H9 (cell line): Measurements from ENCODE around the gene UCKL1. TPM values are rescaled to one million over a fixed set of nuclear protein-coding genes. Genes with fewer than 3 reads are reported as not detected.

Experiments used
- DNase-seq: peaks from one replicate; pipeline ENCODE4 v3.0.0-alpha.2; 2017
- H2AFZ ChIP-seq: one replicate; pipeline ENCODE4 v1.6.1; 2013; ENCODE audit warnings: mild to moderate bottlenecking, low read length, control low read depth, moderate library complexity
- H2AK5ac ChIP-seq: 2 replicates; pipeline ENCODE4 v1.6.1; 2013; ENCODE audit warnings: low read length, control low read depth, mixed read lengths; ENCODE audit not compliant: insufficient read length
- H2BK120ac ChIP-seq: one replicate; pipeline ENCODE4 v1.6.1; 2013; ENCODE audit warnings: low read depth, mild to moderate bottlenecking, low read length, control low read depth, inconsistent platforms; ENCODE audit not compliant: poor library complexity, severe bottlenecking
- H2BK12ac ChIP-seq: 2 replicates; pipeline ENCODE4 v1.6.1; 2013; ENCODE audit warnings: low read length, control low read depth, mixed read lengths, low read depth; ENCODE audit not compliant: insufficient read length
- H2BK15ac ChIP-seq: 2 replicates; pipeline ENCODE4 v1.6.1; 2013; ENCODE audit warnings: low read depth, low read length, control low read depth
- H2BK20ac ChIP-seq: one replicate; pipeline ENCODE4 v1.6.1; 2013; ENCODE audit warnings: low read depth, mild to moderate bottlenecking, low read length, control low read depth, inconsistent platforms; ENCODE audit not compliant: poor library complexity, severe bottlenecking
- H2BK5ac ChIP-seq: 2 replicates; pipeline ENCODE4 v1.6.1; 2013; ENCODE audit warnings: low read length, control low read depth, mixed read lengths; ENCODE audit not compliant: insufficient read length
- H3K14ac ChIP-seq: 2 replicates; pipeline ENCODE4 v1.6.1; 2013; ENCODE audit warnings: low read length, control low read depth; ENCODE audit not compliant: insufficient read depth
- H3K18ac ChIP-seq: 2 replicates; pipeline ENCODE4 v1.6.1; 2013; ENCODE audit warnings: low read depth, mild to moderate bottlenecking, mixed read lengths, low read length, control low read depth; ENCODE audit not compliant: insufficient read length
- H3K23ac ChIP-seq: 2 replicates; pipeline ENCODE4 v1.6.1; 2013; ENCODE audit warnings: low read length, control low read depth, mixed read lengths, low read depth; ENCODE audit not compliant: insufficient read length
- H3K23me2 ChIP-seq: 2 replicates; pipeline ENCODE4 v1.6.1; 2013; ENCODE audit warnings: low read depth, mild to moderate bottlenecking, mixed read lengths, low read length, control low read depth; ENCODE audit not compliant: insufficient read length, poor library complexity, severe bottlenecking
- H3K27ac ChIP-seq: 2 replicates; pipeline ENCODE4 v1.5.1; 2013; ENCODE audit warnings: low read length, control low read depth, mixed read lengths, low read depth; ENCODE audit not compliant: insufficient read length
- H3K27me3 ChIP-seq: 2 replicates; pipeline ENCODE4 v1.6.1; 2013; ENCODE audit warnings: low read length, control low read depth, inconsistent platforms; ENCODE audit not compliant: insufficient read depth
- H3K4ac ChIP-seq: 2 replicates; pipeline ENCODE4 v1.6.1; 2013; ENCODE audit warnings: low read depth, mild to moderate bottlenecking, control low read depth, inconsistent platforms, low read length, moderate library complexity
- H3K4me1 ChIP-seq: 2 replicates; pipeline ENCODE4 v1.6.1; 2013; ENCODE audit warnings: low read length, control low read depth, inconsistent platforms; ENCODE audit not compliant: insufficient read depth
- H3K4me2 ChIP-seq: 2 replicates; pipeline ENCODE4 v1.6.1; 2013; ENCODE audit warnings: low read length, control low read depth, mixed read lengths; ENCODE audit not compliant: insufficient read length, insufficient read depth
- H3K56ac ChIP-seq: 2 replicates; pipeline ENCODE4 v1.6.1; 2013; ENCODE audit warnings: low read depth, mild to moderate bottlenecking, mixed read lengths, low read length, control low read depth; ENCODE audit not compliant: insufficient read length
- H3K79me1 ChIP-seq: 2 replicates; pipeline ENCODE4 v1.6.1; 2013; ENCODE audit warnings: low read depth, mild to moderate bottlenecking, moderate library complexity, low read length, control low read depth, inconsistent platforms; ENCODE audit not compliant: insufficient read depth, poor library complexity, severe bottlenecking
- H3K79me2 ChIP-seq: 2 replicates; pipeline ENCODE4 v1.6.1; 2013; ENCODE audit warnings: low read length, control low read depth, inconsistent platforms; ENCODE audit not compliant: insufficient read depth
- H3K9ac ChIP-seq: 2 replicates; pipeline ENCODE4 v1.6.1; 2013; ENCODE audit warnings: low read length, control low read depth, mixed read lengths; ENCODE audit not compliant: insufficient read length; ENCODE audit errors: extremely low read depth
- H3K9me3 ChIP-seq: one replicate; pipeline ENCODE4 v1.6.1; 2013; ENCODE audit warnings: low read depth, low read length, inconsistent platforms; ENCODE audit not compliant: control insufficient read depth
- H3T11ph ChIP-seq: one replicate; pipeline ENCODE4 v1.6.1; 2013; ENCODE audit warnings: mild to moderate bottlenecking, low read length, control low read depth, inconsistent platforms
- H4K20me1 ChIP-seq: one replicate; pipeline ENCODE4 v1.6.1; 2013; ENCODE audit not compliant: control insufficient read depth, insufficient read length, insufficient read depth
- H4K5ac ChIP-seq: 2 replicates; pipeline ENCODE4 v1.6.1; 2013; ENCODE audit warnings: low read depth, mild to moderate bottlenecking, mixed read lengths, low read length, control low read depth; ENCODE audit not compliant: insufficient read length
- H4K8ac ChIP-seq: replicated peaks from 2 replicates; pipeline ENCODE4 v1.6.1; 2013; ENCODE audit warnings: low read length, control low read depth, mixed read lengths, low read depth; ENCODE audit not compliant: insufficient read length
- H4K91ac ChIP-seq: 2 replicates; pipeline ENCODE4 v1.6.1; 2013; ENCODE audit warnings: low read depth, mild to moderate bottlenecking, moderate library complexity, mixed read lengths, low read length, control low read depth; ENCODE audit not compliant: insufficient read length
- H3K27ac Mint-ChIP-seq, 3 experiments: 2 replicates in 2 of 3; 3 replicates in 1 of 3; pipeline ENCODE4 v1.8.0; 2020 to 2021; ENCODE audit warnings: mixed read lengths in 3 of 3, mild to moderate bottlenecking in 1 of 3, moderate library complexity in 1 of 3
- H3K27me3 Mint-ChIP-seq: 2 replicates; pipeline ENCODE4 v1.8.0; 2021; ENCODE audit warnings: low read depth, mild to moderate bottlenecking, moderate library complexity, mixed read lengths
- H3K36me3 Mint-ChIP-seq, 3 experiments: 2 replicates in 2 of 3; 3 replicates in 1 of 3; pipeline ENCODE4 v1.8.0; 2020 to 2021; ENCODE audit warnings: low read depth in 3 of 3, mixed read lengths in 3 of 3; ENCODE audit not compliant: insufficient read depth in 1 of 3
- H3K4me1 Mint-ChIP-seq, 2 experiments: 2 replicates each; pipeline ENCODE4 v1.8.0; 2020; ENCODE audit warnings: mixed read lengths in 2 of 2
- H3K4me3 Mint-ChIP-seq, 2 experiments: 2 replicates in 1 of 2; 3 replicates in 1 of 2; pipeline ENCODE4 v1.8.0; 2020 to 2021; ENCODE audit warnings: mild to moderate bottlenecking in 2 of 2, mixed read lengths in 2 of 2, moderate library complexity in 1 of 2
- H3K9me3 Mint-ChIP-seq, 2 experiments: 2 replicates in 1 of 2; 3 replicates in 1 of 2; pipeline ENCODE4 v1.8.0; 2020; ENCODE audit warnings: mild to moderate bottlenecking in 2 of 2, mixed read lengths in 2 of 2, moderate library complexity in 1 of 2
- CTCF ChIP-seq: fragments of 200-600 bp; sonication (generic); conservative IDR thresholded peaks from 3 replicates; pipeline ENCODE4 v1.8.0; 2021; ENCODE audit warnings: antibody characterized with exemption, mild to moderate bottlenecking
- WGBS: extraction: QIAGEN DNeasy Blood & Tissue Kit; methylation state at CpG from one replicate; pipeline ENCODE4 v1.1.7; 2013; ENCODE audit warnings: missing lambda C conversion rate, low lambda C conversion rate, mixed read lengths; ENCODE audit not compliant: insufficient read length; ENCODE audit errors: extremely low coverage; 5-methylcytosine and 5-hydroxymethylcytosine counted together
- total RNA-seq: library from RNA; stranded (reverse); gene quantifications from 2 replicates; pipeline ENCODE4 v1.2.1, GENCODE V29; 2021

The UCKL1 gene
- total RNA-seq, 1 experiment from 2014 or later, result 40.9 TPM

- TF ChIP-seq CTCF, result no peak
- H3K18ac ChIP-seq, result no peak overlapping the region
- no peak overlapping the region for H2BK120ac ChIP-seq
- no peak overlapping the region for H2AK5ac ChIP-seq
- no peak overlapping the region for H2BK15ac ChIP-seq
- no peak overlapping the region for H4K5ac ChIP-seq
- no peak for DNase-seq
- no peak overlapping the region for H3K4me2 ChIP-seq
- peaks cover 2% of the 10 kb centered on the region for H3K79me1 ChIP-seq
- no peak overlapping the region for H3T11ph ChIP-seq
- H3K36me3 Mint-ChIP-seq, result peaks cover 3 to 16% (median 14%) of the 10 kb centered on the region in 3 experiments
- H3K23me2 ChIP-seq, result peaks cover 5% of the 10 kb centered on the region
- no peak overlapping the region for H2BK20ac ChIP-seq
- H3K4ac ChIP-seq, result no peak overlapping the region
- no peak overlapping the region for H3K23ac ChIP-seq
- H3K27ac ChIP-seq, result no peak overlapping the region
- no peak overlapping the region for H2BK5ac ChIP-seq
- H3K27me3 ChIP-seq, result no peaks in the 10 kb centered on the region
- no peaks in the 10 kb centered on the region for H3K4me1 ChIP-seq
- no peaks in the 10 kb centered on the region for H3K27me3 Mint-ChIP-seq
- H3K79me2 ChIP-seq, result peaks cover 19% of the 10 kb centered on the region; the same call in 1 of the 2 replicates
- no peak overlapping the region for H4K8ac ChIP-seq
- H3K9me3 Mint-ChIP-seq, result peaks cover 4 to 7% of the 10 kb centered on the region in 2 experiments; a peak in 3 of 5 replicates
- H4K91ac ChIP-seq, result no peak overlapping the region
- H3K27ac Mint-ChIP-seq, result no peak overlapping the region
- H2BK12ac ChIP-seq, result no peak overlapping the region
- peaks cover 3% of the 10 kb centered on the region for H4K20me1 ChIP-seq
- H3K9me3 ChIP-seq, result no peaks in the 10 kb centered on the region
- H3K4me1 Mint-ChIP-seq, result peaks cover 27 to 31% of the 10 kb centered on the region in 2 experiments
- H3K14ac ChIP-seq, result no peak overlapping the region
- no peak overlapping the region for H3K56ac ChIP-seq
- no peak overlapping the region for H2AFZ ChIP-seq
- no peak overlapping the region for H3K4me3 Mint-ChIP-seq
- WGBS, result no CpG with 5 or more reads among the region's 17 CpGs
- no peak overlapping the region for H3K9ac ChIP-seq
Observed at GRCh38 chr20:63951398-63952209, 4.6 kb downstream of the UCKL1 start.
